NT2/D1 (cell line): ENCODE measurements around the gene LMCD1.

ENCODE experiments used
- DNase-seq: peaks from one replicate; pipeline ENCODE4 v3.0.0-alpha.2; 2011; ENCODE audit warnings: low read depth, low spot score
- H3K27me3 ChIP-seq: 2 replicates; pipeline ENCODE4 v1.6.0; 2011; ENCODE audit warnings: mild to moderate bottlenecking; ENCODE audit not compliant: insufficient read length, insufficient read depth
- H3K36me3 ChIP-seq: 2 replicates; pipeline ENCODE4 v1.6.1; 2011; ENCODE audit warnings: mild to moderate bottlenecking, low read length, mixed read lengths; ENCODE audit not compliant: insufficient read depth, insufficient read length
- H3K4me1 ChIP-seq: 2 replicates; pipeline ENCODE4 v1.5.1; 2011; ENCODE audit not compliant: insufficient read depth, insufficient read length
- H3K4me3 ChIP-seq: 2 replicates; pipeline ENCODE4 v1.5.1; 2011; ENCODE audit warnings: low read depth; ENCODE audit not compliant: insufficient read length
- H3K9ac ChIP-seq: 2 replicates; pipeline ENCODE4 v1.6.0; 2011; ENCODE audit warnings: low read depth; ENCODE audit not compliant: insufficient read length
- H3K9me3 ChIP-seq: 2 replicates; pipeline ENCODE4 v1.5.1; 2011; ENCODE audit warnings: mild to moderate bottlenecking, low read length; ENCODE audit not compliant: insufficient read depth
- SUZ12 ChIP-seq: IDR thresholded peaks from 2 replicates; pipeline ENCODE4 v1.6.1; 2011; ENCODE audit not compliant: insufficient read length, insufficient read depth; ENCODE audit errors: extremely low read depth
- YY1 ChIP-seq: IDR thresholded peaks from 2 replicates; pipeline ENCODE4 v1.6.1; 2011; ENCODE audit not compliant: insufficient read length, insufficient read depth
- ZNF274 ChIP-seq: IDR thresholded peaks from 2 replicates; pipeline ENCODE4 v1.6.1; 2011; ENCODE audit warnings: mild to moderate bottlenecking, low read depth, low read length

The LMCD1 gene

DNA sequence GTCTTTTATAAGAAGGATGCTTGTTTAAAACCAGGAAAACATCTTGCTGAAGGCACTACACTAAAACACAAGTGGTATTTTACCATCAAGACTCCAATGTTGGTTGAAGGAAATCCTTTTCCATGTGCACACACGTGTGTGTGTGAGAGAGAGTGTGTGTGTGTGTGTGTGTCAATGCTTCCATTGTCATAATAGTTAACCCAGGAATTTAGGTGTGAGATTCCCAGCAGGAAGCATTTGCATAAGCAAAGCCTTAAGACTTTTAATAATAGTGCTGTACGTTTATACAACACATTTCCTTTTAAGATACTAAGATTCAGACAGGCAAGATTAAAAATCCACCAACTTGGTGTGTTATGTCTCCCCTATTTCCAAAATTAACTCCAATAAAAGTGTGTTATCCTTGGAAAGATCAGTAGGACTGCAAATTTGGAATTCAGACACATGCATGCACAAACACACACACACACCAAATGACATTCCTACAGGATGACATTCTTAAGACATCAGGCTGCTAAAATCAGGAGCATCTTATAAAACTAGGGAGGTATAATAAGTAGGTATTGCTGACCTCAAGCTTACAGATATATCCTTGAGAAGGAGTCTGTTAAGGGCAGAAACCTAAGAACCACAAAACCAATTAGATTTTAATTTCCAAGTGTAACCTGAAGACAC is 18.3 kb downstream of the LMCD1 start:
- TF ChIP-seq ZNF274 = no peak
- no peak for TF ChIP-seq YY1
- no peak for TF ChIP-seq SUZ12

DNA sequence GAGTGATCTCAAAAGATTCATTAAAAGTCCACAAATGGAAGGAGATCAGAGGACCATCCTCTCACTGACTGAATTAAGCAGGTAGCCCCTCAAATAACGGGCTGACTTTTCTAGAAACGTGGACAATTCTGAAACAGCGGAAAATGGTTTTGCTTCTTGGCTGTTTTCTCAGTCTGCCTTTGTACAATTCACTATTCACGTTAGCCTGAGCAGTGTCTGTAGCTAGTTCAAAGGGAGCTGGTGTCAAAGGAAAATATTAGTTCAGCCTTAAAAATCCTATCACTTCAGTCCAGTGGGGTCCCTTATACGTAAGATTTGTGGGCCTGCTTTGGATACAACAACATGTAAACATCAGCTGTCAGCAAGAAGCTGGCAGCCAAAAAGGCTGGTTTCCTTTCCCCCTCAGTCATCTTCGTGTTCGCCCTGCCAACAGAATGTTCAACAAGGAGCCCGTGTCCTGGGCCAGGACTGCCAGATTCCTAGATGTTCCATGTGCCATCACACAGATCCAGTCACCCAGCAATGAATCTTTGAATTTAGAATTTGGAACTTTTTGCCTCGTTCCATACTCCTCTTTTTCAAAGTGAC is 19.3 kb downstream of the LMCD1 start:
- Histone ChIP-seq H3K4me1 (no peaks in the 10 kb centered on the region), H3K9me3 (peaks cover 12% of the 10 kb centered on the region), H3K36me3 (peaks cover 18% of the 10 kb centered on the region), H3K4me3 (no peak overlapping the region), H3K27me3 (no peaks in the 10 kb centered on the region), H3K9ac (no peak overlapping the region)
- no peak for DNase-seq
- TF ChIP-seq ZNF274 (no peak), SUZ12 (no peak), YY1 (no peak)

More for the DNA sequence above, 18.3 kb downstream of the LMCD1 start:
- Histone ChIP-seq H3K27me3 (no peaks in the 10 kb centered on the region), H3K4me3 (no peak overlapping the region), H3K9ac (no peak overlapping the region), H3K36me3 (peaks cover 27% of the 10 kb centered on the region), H3K9me3 (peaks cover 12% of the 10 kb centered on the region), H3K4me1 (no peaks in the 10 kb centered on the region)
- DNase-seq = no peak

DNA sequence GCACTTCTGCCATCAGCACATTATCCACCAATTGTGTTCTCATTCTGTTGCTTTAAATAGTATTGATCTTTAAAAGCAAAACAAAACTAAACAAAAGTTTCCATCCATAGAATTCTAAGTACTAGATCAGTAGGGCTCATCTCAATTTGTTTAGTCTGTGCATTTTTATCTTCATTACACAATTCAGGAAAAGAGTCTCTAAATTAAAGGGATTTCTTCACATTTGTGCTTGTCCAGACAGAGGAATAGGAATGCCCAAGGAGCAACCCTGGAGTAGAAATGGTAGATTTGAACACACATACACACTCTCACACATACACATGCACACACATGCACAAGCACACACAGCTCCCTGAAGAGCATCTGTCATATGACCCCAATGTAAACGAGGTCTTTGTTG is 21.4 kb downstream of the LMCD1 start:
- Histone ChIP-seq H3K9ac (no peak overlapping the region), H3K9me3 (peaks cover 10% of the 10 kb centered on the region), H3K36me3 (peaks cover 13% of the 10 kb centered on the region), H3K27me3 (no peaks in the 10 kb centered on the region), H3K4me3 (no peak overlapping the region), H3K4me1 (no peaks in the 10 kb centered on the region)
- TF ChIP-seq SUZ12 = no peak
- no peak for TF ChIP-seq ZNF274
- no peak for TF ChIP-seq YY1
- DNase-seq = no peak

DNA sequence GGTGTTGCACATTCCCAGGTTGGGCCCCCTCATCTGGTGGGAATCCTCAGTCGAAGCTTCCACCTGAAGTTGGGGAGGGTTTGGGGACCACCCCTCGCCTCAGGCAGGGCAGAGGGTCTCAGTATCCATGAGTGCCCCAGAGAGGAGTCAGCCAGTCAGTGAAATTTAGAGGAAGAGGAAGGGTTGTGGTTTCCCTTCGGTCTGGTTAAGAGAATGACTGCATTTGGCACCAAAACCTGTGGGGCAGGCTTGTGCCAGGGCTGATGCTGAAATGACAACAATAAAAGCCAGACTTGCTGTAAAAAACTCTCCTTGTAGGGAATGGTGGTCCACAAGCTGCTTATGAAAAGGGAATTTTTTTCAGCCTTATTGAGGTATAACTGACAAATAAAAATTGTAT is 22.6 kb downstream of the LMCD1 start:
- H3K27me3 ChIP-seq = no peaks in the 10 kb centered on the region
- DNase-seq = no peak
- H3K9ac ChIP-seq = no peak overlapping the region
- no peak overlapping the region for H3K4me3 ChIP-seq
- no peak for TF ChIP-seq SUZ12
- no peak for TF ChIP-seq YY1
- TF ChIP-seq ZNF274 = no peak
- no peaks in the 10 kb centered on the region for H3K4me1 ChIP-seq
- peaks cover 13% of the 10 kb centered on the region for H3K36me3 ChIP-seq
- H3K9me3 ChIP-seq = no peaks in the 10 kb centered on the region

DNA sequence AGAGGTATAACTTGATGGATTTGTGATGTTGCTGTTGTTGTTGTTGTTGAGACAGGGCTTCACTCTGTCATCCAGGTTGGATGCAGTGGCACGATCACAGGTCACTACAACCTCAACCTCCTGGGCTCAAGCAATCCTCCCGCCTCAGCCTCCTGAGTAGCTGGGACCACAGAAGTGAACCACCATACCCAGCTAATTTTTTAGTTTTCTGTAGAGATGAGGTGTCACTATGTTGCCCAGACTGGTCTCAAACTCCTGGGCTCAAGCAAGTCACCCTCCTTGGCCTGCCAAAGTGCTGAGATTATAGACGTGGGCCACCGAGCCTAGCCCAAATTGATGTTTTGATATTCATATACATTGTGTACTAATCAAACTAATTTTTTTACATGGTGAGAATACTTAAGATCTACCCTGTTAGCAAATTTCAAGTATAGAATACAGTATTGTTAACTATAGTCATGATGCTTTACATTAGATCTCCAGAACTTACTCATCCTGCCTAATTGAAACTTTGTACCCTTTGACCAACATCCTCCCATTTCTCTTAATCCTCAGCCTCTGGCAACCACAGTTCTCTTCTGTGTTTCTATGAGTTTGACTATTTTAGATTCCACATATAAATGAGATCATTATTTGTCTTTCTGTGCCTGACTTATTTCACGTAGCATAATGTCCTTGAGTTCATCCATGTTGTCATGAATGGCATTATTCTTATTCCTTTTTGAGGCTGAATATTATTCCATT is 23.2 kb downstream of the LMCD1 start:
- H3K4me3 ChIP-seq = no peak overlapping the region
- peaks cover 2% of the 10 kb centered on the region for H3K4me1 ChIP-seq
- peaks cover 13% of the 10 kb centered on the region for H3K36me3 ChIP-seq
- no peak overlapping the region for H3K9ac ChIP-seq
- no peaks in the 10 kb centered on the region for H3K27me3 ChIP-seq
- no peaks in the 10 kb centered on the region for H3K9me3 ChIP-seq
- TF ChIP-seq YY1 = no peak
- TF ChIP-seq ZNF274 = no peak
- no peak for TF ChIP-seq SUZ12
- no peak for DNase-seq

DNA sequence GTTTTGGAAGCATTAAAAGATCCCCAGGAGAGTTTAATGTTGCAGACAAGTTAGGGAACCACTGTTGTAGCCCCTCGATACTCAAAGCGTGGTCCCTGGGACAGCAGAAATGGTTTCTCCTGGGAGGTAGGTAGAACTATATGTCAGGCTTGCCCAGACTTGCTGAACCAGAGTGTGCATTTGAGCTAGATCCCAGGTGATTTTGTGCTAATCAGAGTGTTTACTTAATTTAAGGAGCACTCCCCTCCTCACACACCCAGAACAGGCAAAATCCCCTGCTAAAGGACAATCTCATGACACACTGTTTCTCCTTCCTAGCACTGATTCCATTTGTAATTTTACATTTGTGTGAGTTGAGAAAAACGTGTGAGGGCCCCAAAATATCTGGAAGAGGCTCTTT is 24.3 kb downstream of the LMCD1 start:
- Histone ChIP-seq H3K27me3 (no peaks in the 10 kb centered on the region), H3K4me1 (peaks cover 11% of the 10 kb centered on the region), H3K9me3 (no peaks in the 10 kb centered on the region), H3K9ac (no peak overlapping the region), H3K4me3 (no peak overlapping the region), H3K36me3 (peaks cover 17% of the 10 kb centered on the region)
- TF ChIP-seq YY1 = no peak
- no peak for TF ChIP-seq ZNF274
- no peak for TF ChIP-seq SUZ12
- DNase-seq = no peak

DNA sequence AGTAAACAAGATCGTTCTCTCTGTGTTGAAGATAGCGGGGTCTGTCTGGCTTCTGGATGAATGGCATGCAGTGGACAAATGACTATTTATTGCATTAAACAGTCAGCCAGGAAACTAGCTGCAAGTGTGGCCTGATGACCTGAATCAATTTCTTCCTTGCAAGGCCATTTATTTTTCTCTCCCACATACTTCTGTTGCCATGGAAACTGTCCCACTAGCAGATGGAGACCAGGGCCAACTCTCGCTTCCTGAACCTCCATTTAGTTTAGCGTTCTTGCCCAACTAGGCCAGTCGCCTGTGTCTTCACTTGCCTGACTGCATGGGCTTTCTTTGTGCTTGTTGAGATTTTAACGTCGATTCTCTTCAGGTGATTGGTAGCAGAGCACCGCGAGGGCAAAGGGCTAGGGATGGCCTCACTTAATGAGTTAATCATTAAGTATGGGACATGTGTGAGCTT is 27.6 kb downstream of the LMCD1 start:
- no peak overlapping the region for H3K4me3 ChIP-seq
- TF ChIP-seq ZNF274 (no peak), SUZ12 (no peak), YY1 (no peak)
- no peak overlapping the region for H3K9ac ChIP-seq
- no peak for DNase-seq
- peaks cover 14% of the 10 kb centered on the region for H3K36me3 ChIP-seq
- H3K27me3 ChIP-seq = no peaks in the 10 kb centered on the region
- H3K4me1 ChIP-seq = peaks cover 12% of the 10 kb centered on the region
- H3K9me3 ChIP-seq = no peaks in the 10 kb centered on the region
